Activated CD8-positive, alpha-beta memory T cell treated with anti-CD3 and anti-CD28 coated beads, Interleukin-2, amount 50 U/mL, for 1 hour (primary cell): ENCODE measurements around the gene TPCN2.
"Not testable (repeated sequence)": the region's sequence is repeated elsewhere in the genome, so short reads cannot be mapped to it uniquely, and the experiment has no call there.

ENCODE experiments used
- DNase-seq: peaks from one replicate; pipeline ENCODE4 v3.0.0-alpha.2; 2020; ENCODE audit errors: extremely low read depth

Gene TPCN2

DNA sequence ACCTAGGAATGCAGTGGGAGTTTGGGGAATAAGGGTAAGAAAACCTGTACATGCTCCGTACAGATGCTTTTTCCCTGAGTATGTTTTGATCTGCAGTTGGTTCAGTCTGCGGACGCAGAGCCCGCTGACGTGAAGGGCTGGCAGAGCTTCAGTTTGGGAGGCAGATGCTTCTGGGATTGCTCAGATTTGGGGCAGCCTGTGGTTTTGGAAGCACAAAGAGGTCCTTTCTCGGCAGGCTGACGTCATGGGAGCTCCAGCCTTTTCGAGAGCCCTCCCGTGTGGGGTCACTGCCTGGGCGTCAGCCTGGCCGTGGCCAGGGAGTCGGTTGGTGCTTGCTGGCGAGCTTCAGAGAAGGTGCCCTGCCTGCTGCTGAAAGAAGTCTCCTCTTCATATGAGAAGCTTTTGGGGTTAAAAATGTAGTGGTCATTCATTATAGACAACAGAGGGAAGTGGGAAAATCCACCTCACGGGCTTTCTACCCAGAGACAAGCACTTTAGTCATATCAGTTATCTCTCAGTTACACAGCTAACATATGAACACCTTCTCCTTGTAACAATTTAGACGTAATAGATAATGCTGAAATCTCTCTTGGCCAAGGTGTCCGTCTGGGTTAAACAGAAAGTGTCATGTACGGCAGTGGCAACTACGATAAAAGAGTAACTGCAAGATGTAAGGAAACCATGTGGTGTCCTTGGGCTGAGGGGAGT, 26.8 kb downstream of the TPCN2 start:
- no peak for DNase-seq

DNA sequence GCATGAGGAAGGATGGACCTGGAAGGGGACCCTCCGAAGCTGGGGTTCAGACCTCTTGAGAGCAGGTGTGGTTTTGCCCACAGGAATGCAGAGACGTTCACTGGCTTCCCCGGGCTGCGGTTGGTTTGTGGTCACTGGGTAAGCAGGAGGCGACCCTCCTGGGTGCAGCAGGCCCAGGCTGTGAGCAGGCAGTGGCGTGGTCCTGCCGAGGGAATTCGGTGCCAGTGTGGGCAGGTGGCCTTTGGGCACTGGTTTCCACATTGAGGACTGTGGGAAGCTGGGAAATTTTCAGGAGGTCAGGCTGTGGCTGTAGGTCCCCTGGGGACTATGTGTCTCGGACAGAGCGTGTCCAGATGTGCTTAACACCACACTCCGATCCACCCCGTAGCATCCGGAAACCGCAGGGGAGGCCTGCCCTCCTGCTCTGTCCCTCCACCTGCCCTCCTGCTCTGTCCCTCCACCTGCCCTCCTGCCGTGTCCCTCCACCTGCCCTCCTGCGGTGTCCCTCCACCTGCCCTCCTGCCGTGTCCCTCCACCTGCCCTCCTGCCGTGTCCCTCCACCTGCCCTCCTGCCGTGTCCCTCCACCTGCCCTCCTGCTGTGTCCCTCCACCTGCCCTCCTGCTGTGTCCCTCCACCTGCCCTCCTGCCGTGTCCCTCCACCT, 27.5 kb downstream of the TPCN2 start:
- no peak for DNase-seq

GRCh38 chr11:69076977-69077376, 28.2 kb downstream of the TPCN2 start:
- not testable (repeated sequence) for DNase-seq

DNA sequence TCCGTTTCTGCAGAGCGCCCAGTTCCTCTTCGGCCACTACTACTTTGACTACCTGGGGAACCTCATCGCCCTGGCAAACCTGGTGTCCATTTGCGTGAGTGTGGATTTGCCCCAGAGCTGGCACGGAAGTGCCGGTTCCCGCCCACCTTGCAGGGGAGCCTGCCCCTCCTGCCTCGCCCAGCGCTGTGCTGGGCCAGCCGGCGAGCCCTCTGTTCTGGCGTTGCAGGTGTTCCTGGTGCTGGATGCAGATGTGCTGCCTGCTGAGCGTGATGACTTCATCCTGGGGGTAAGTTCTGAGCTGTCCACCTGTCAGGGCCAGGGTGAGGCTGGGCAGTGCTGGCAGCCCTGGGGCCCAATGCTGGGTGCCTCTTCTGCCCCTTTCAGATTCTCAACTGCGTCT, 29.8 kb downstream of the TPCN2 start:
- no peak for DNase-seq

- no peak for DNase-seq
Measured at GRCh38 chr11:69078930-69079605, 30.3 kb downstream of the TPCN2 start.

- no peak for DNase-seq
Measured at GRCh38 chr11:69079661-69080256, 31.0 kb downstream of the TPCN2 start.

DNA sequence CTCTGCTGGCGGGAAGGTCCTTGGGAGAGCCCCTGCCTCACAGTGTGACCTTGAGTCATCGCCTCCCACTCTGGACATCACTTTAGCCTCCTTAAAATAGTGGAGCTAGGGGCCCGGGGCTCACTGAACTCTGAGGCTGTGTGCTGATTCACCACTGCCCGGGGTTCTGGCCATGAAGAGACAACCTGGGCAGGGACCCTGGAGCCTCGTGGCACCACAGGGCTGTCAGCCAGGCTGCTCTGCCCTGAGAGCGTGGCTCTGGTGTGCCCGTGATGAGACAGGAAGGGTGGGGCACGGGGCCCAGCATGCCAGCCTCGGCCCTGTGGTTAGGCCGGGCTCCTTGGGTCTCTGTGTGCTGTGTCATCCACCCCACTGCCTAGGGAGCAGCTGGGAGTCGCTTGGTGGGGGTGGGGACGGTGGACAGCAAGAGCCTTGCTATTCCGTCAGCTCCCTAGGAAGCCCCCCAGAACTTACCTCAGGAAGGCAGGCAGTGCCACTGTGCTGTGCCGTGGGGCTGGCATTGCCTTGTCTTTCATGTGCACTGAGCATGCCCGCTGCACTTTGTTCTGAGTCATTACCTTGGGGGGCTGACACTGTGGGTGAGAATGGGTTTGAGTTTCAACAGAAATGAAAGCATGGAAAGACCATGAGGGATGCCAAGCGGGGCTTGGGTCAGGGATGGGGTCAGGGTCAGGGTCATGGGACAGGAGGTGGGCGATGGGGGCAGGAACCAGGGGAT, 31.7 kb downstream of the TPCN2 start:
- DNase-seq: no peak

DNA sequence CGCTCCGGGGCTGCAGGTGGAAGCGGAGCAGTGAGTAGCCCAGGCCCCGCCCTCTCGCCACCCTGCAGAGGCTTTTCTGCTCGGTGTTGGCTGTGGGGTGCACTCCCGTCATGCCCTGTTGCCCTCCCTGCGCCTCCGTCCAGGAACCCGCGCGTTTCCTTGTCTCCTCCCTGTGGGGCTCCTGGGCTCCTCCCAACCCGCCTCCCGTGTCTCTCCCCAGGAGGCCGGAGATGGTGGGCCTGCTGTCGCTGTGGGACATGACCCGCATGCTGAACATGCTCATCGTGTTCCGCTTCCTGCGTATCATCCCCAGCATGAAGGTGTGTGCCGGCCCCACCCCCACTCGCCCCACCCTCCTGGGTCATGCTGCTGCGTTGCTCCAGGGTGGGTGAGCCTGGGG, 32.4 kb downstream of the TPCN2 start:
- no peak for DNase-seq

DNA sequence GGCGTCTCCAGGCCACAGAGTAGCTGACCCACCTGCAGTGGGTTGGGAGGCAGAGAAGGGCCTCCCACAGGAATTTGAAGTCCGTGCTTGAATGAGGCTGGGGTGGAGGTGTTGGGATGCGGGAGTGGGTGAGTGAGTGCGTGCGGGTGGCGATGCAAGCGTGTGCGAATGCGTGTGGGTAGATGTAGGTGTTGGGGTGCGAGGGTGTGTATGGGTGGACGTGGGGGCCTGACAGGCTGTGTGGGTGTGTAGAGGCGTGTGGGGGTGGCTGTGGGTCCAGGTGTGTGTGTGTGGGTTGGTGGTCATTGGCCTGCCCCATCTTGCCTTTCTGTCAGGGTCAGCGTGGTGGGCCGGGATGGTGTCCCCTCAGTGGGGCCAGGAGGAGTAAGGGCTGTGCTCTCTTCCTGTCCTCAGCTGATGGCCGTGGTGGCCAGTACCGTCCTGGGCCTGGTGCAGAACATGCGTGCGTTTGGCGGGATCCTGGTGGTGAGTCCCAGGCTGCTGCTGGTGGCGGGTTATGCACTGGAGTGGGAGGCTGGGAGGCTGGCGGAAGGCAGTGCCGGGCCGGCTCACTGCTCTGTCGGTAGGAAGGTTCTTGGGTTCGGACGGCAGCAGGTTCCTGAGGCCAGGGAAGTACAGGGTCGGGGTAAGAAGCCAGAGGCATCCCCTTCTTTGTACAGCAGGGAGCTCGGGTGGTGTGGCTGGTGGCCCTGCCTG, 35.0 kb downstream of the TPCN2 start:
- DNase-seq: no peak

DNA sequence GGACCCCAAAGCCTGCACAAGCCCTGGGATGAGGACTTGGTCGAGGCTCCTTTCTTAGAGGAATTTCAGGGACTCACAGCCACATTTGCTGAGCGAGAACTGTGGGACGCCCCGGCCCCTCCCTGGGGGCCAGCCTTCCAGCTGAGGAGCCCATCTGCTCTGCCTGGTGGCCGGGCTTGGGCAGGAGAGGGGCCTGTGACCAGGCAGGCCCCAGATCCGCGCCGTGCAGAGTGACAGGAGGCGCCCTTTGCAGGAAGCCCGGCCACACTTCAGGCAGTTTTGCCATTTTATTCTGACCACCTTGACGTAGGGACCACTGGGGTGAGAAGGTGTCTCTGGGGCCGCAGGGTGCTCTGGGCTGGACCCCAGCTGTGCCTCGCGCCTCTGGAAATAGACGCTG, 35.6 kb downstream of the TPCN2 start:
- DNase-seq: no peak

GRCh38 chr11:69085490-69086095, 36.9 kb downstream of the TPCN2 start:
- no peak for DNase-seq

GRCh38 chr11:69086152-69087132, 37.7 kb downstream of the TPCN2 start:
- no peak for DNase-seq

DNA sequence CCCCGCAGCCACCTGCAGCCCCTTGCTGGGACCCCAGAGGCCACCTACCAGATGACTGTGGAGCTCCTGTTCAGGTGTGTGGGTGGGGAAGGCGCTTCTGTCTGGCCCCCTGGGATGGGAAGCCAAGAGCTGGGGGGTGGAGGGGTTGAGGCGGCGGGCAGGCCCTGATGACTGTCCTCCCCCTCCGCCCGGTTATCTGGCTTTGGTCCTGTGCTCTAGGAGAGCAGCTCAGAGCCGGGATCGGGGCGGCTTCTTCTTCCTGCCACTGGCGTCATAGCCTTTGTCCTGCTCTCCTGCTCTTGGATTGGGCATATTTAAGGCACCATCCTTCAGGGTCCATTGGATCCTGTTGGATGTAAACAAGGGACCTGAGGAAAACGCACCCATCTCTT, 38.4 kb downstream of the TPCN2 start:
- DNase-seq: no peak

DNA sequence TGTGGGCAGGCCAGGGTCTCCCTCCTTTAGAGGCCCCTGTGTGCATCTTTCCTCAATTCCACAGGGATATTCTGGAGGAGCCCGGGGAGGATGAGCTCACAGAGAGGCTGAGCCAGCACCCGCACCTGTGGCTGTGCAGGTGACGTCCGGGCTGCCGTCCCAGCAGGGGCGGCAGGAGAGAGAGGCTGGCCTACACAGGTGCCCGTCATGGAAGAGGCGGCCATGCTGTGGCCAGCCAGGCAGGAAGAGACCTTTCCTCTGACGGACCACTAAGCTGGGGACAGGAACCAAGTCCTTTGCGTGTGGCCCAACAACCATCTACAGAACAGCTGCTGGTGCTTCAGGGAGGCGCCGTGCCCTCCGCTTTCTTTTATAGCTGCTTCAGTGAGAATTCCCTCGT, 39.1 kb downstream of the TPCN2 start:
- DNase-seq: no peak

DNA sequence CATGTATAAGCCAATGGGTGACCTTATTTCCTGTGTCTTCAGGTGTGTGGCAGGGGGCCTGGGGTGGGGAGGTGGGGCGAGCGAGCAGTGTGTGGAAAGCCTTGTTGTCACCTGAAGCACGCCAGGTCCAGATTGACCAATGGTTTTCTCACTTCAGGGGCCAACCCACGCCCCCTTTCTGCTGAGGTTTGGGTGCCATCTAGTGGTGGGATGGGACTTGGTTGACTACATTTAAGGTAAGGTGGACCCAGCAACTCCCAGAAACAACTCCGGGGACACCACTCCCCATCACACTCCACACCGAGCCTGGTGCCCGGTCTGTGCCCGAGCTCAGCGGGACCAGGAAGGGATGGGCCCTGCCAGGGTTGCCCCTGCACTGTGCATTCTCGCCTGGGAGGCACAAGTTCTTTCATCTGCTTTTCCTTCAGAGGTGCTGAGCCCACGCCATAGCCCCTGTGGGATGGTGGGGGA, 40.0 kb downstream of the TPCN2 start:
- DNase-seq: no peak

DNA sequence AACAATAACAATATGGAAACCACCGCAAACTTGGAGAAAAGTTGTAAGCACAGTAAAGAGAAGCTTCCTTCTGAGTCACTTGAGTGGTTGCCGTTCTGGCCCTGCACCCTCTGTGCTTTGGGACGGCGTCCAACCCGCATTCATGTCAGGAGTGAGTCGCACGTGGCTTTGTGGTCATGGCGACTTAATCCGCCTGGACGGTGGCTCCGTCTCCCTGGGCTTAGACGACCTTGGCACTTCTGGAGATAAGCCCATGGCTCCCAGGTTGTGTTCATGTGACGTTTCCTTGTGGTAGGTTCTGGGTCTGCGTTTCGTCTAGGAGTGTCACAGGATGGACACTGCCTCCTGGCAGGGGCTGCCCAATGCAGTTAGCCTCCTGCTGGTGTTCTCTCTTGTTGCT, 40.5 kb downstream of the TPCN2 start:
- no peak for DNase-seq

DNA sequence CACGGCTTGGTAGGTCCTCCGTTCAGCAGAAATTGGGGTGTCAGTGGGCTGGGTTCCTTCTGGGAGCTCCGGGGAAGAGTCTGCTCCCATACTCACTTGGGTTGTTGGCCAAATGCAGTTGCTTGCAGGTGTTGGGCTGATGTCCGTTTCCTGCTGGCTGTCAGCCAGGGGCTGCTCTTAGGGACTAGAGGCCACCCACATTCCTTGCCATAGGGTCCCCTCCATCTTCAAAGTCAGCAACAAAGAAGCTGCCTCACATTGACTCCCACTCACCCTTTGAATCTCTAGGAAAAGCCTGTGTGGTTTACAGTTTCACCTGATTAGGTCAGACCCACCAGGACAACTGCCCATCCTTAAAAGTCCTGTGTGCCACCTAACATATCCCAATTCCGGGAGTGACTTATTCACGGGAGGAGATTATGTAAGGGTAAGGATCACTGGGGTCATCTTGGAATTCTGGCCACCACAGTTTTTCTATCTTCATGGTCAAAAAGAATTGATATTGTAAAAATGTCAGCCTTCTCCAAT, 43.0 kb downstream of the TPCN2 start:
- no peak for DNase-seq

DNA sequence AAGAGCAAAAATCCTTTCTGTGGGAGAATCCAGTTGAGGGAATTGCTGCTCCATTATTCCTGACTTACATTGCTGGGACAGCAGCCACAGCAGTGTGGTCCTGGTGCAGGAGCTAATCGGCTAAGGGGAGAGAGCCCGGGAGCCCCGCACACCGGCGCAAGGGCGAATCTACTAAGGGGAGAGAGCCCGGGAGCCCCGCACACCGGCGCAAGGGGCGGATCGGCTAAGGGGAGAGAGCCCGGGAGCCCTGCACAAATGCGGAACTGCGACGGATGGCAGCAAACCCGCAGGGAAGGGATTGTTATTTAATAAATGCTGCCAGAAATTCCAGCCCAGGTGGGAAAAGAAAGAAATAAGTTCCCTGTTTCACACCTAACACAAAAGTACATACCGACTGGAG, 43.5 kb downstream of the TPCN2 start:
- no peak for DNase-seq

GRCh38 chr11:69093106-69093505, 44.4 kb downstream of the TPCN2 start:
- no peak for DNase-seq
